SU-DHL-6 (cell line): Measurements from ENCODE around the gene EPHA3.

Experiments used
- H2AFZ ChIP-seq: fragments of 200-600 bp; sonication (generic); 2 replicates; pipeline ENCODE4 v1.6.1; 2014; ENCODE audit warnings: low read depth, mild to moderate bottlenecking, moderate library complexity, mixed read lengths, antibody characterized with exemption, low read length; ENCODE audit not compliant: severe bottlenecking
- H3F3A ChIP-seq: fragments of 200-600 bp; shearing (Covaris generic); 2 replicates; pipeline ENCODE4 v1.6.0; 2016; ENCODE audit warnings: antibody characterized with exemption, mild to moderate bottlenecking; ENCODE audit not compliant: insufficient read depth
- H3K27ac ChIP-seq: fragments of 200-600 bp; sonication (generic); 2 replicates; pipeline ENCODE4 v1.5.1; 2016; ENCODE audit warnings: low read depth, mild to moderate bottlenecking, low read length, moderate library complexity, mixed read lengths
- H3K27me3 ChIP-seq: fragments of 200-600 bp; sonication (generic), shearing (Covaris generic); 2 replicates; pipeline ENCODE4 v1.6.0; 2014; ENCODE audit warnings: mild to moderate bottlenecking, low read length
- H3K36me3 ChIP-seq: fragments of 200-600 bp; sonication (generic); 2 replicates; pipeline ENCODE4 v1.6.1; 2014; ENCODE audit warnings: mild to moderate bottlenecking, low read length, mixed read lengths
- H3K4me2 ChIP-seq: fragments of 300-600, 200-600 bp; shearing (Covaris generic), sonication (generic); 2 replicates; pipeline ENCODE4 v1.6.0; 2014; ENCODE audit warnings: low read length, low read depth, mild to moderate bottlenecking; ENCODE audit not compliant: poor library complexity, severe bottlenecking
- H3K4me3 ChIP-seq: fragments of 200-600 bp; sonication (generic); 2 replicates; pipeline ENCODE4 v1.5.1; 2014; ENCODE audit warnings: antibody characterized with exemption, low read length, mild to moderate bottlenecking, mixed read lengths; ENCODE audit not compliant: insufficient read depth, poor library complexity, severe bottlenecking
- H3K79me2 ChIP-seq: fragments of 200-600 bp; sonication (generic); 2 replicates; pipeline ENCODE4 v1.6.1; 2014; ENCODE audit warnings: mild to moderate bottlenecking, low read length, moderate library complexity; ENCODE audit not compliant: insufficient read depth
- H3K9ac ChIP-seq: fragments of 200-600 bp; sonication (generic); 2 replicates; pipeline ENCODE4 v1.7.0; 2014; ENCODE audit warnings: mild to moderate bottlenecking, low read length
- H3K9me2 ChIP-seq: fragments of 200-600 bp; sonication (generic); replicated peaks from 2 replicates; pipeline ENCODE4 v1.6.1; 2014; ENCODE audit warnings: low read length; ENCODE audit not compliant: insufficient read depth
- H3K9me3 ChIP-seq: fragments of 200-600 bp; sonication (generic); 2 replicates; pipeline ENCODE4 v1.6.1; 2014; ENCODE audit warnings: low read length, mixed read lengths; ENCODE audit not compliant: insufficient read depth
- H4K20me1 ChIP-seq: fragments of 200-600 bp; sonication (generic); 2 replicates; pipeline ENCODE4 v1.6.1; 2014; ENCODE audit warnings: low read depth, mild to moderate bottlenecking, antibody characterized with exemption, low read length, moderate library complexity, mixed read lengths
- CTCF ChIP-seq: fragments of 200-600 bp; sonication (generic); IDR thresholded peaks from one replicate; pipeline ENCODE4 v1.5.1; 2017; ENCODE audit warnings: antibody characterized with exemption, mild to moderate bottlenecking, low read length, moderate library complexity; ENCODE audit not compliant: insufficient read depth, poor library complexity, severe bottlenecking
- EZH2phosphoT487 ChIP-seq: fragments of 200-600 bp; sonication (generic), shearing (Covaris generic); conservative IDR thresholded peaks from 2 replicates; pipeline ENCODE4 v1.6.1; 2018; ENCODE audit warnings: mild to moderate bottlenecking, antibody characterized with exemption, low read length, moderate library complexity, mixed read lengths

Gene EPHA3

GRCh38 chr3:89303701-89304100, 196.3 kb downstream of the EPHA3 start:
- no peak overlapping the region for H2AFZ ChIP-seq
- no peak overlapping the region for H3K27ac ChIP-seq
- no peaks in the 10 kb centered on the region for H3F3A ChIP-seq
- no peaks in the 10 kb centered on the region for H3K36me3 ChIP-seq
- no peaks in the 10 kb centered on the region for H4K20me1 ChIP-seq
- H3K27me3 ChIP-seq, result no peaks in the 10 kb centered on the region
- no peaks in the 10 kb centered on the region for H3K9me3 ChIP-seq
- no peaks in the 10 kb centered on the region for H3K9me2 ChIP-seq
- TF ChIP-seq CTCF, result no peak
- TF ChIP-seq EZH2phosphoT487, result no peak
- no peak overlapping the region for H3K4me2 ChIP-seq
- H3K4me3 ChIP-seq, result no peak overlapping the region
- H3K79me2 ChIP-seq, result no peaks in the 10 kb centered on the region
- no peak overlapping the region for H3K9ac ChIP-seq

- TF ChIP-seq CTCF (no peak), EZH2phosphoT487 (no peak)
Measured at GRCh38 chr3:89306540-89306939, 199.1 kb downstream of the EPHA3 start.

GRCh38 chr3:89311581-89311980, 204.2 kb downstream of the EPHA3 start:
- H3K9ac ChIP-seq, result no peak overlapping the region
- H3K4me3 ChIP-seq, result no peak overlapping the region
- H3K79me2 ChIP-seq, result no peaks in the 10 kb centered on the region
- no peak overlapping the region for H3K27ac ChIP-seq
- H2AFZ ChIP-seq, result no peak overlapping the region
- no peak for TF ChIP-seq CTCF
- no peak for TF ChIP-seq EZH2phosphoT487
- no peaks in the 10 kb centered on the region for H4K20me1 ChIP-seq
- H3K27me3 ChIP-seq, result no peaks in the 10 kb centered on the region
- no peaks in the 10 kb centered on the region for H3K36me3 ChIP-seq
- no peaks in the 10 kb centered on the region for H3K9me2 ChIP-seq
- no peak overlapping the region for H3K4me2 ChIP-seq
- H3K9me3 ChIP-seq, result no peaks in the 10 kb centered on the region
- no peaks in the 10 kb centered on the region for H3F3A ChIP-seq

More at GRCh38 chr3:89306540-89306939, 199.1 kb downstream of the EPHA3 start:
- H3K9me2 ChIP-seq, result no peaks in the 10 kb centered on the region
- no peaks in the 10 kb centered on the region for H3K36me3 ChIP-seq
- H3K9me3 ChIP-seq, result no peaks in the 10 kb centered on the region
- H3K4me3 ChIP-seq, result no peak overlapping the region
- H4K20me1 ChIP-seq, result no peaks in the 10 kb centered on the region
- no peak overlapping the region for H3K4me2 ChIP-seq
- H3K27ac ChIP-seq, result no peak overlapping the region
- no peak overlapping the region for H3K9ac ChIP-seq
- no peaks in the 10 kb centered on the region for H3F3A ChIP-seq
- no peaks in the 10 kb centered on the region for H3K27me3 ChIP-seq
- no peak overlapping the region for H2AFZ ChIP-seq
- H3K79me2 ChIP-seq, result no peaks in the 10 kb centered on the region
